HG03457 (cell line): ENCODE results near the gene TRIP13.

Experiments
- ATAC-seq: cut with Tn5 transposase; IDR thresholded peaks from one replicate; pipeline ENCODE4 v1.9.1; 2021; ENCODE audit warnings: moderate number of reproducible peaks; ENCODE audit not compliant: unreplicated experiment

Gene TRIP13

GRCh38 chr5:949815-950560 lies 57.3 kb downstream of the TRIP13 start:
- ATAC-seq = no peak

- ATAC-seq = no peak
These were observed 59.4 kb downstream of the TRIP13 start for GRCh38 chr5:951940-952596.

DNA sequence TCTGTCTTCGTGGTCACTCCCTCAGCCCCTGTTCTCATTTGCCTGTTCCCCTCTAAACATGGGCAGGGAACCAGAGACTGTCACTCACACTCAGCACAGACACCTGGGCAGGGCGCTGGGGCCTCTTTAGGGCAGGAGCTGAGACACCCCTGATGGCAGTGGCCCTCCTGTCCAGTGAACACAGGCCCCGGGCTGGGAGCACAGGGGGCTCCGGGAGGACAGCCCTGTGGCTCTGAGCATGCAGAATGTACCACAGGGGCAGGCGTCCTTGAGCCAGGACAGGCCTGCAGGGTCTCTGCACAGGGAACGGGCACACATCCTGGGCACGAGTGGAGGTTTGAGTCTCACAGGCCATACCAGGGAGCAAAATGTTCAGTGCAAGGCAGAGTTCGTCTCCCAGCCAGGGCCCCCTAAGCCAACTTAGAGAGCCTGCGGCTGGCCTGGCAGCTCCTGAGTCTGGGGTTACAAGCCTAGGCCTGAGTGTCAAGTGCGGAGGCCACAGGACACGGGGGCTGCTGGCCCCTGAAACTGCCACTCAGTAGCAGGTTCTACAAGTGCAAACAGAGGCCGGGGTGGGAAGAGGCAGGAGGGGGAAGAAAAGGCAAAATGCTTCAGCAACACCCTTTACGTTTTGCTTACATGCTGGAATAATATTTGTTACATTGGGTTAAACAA lies 60.0 kb downstream of the TRIP13 start:
- no peak for ATAC-seq

DNA sequence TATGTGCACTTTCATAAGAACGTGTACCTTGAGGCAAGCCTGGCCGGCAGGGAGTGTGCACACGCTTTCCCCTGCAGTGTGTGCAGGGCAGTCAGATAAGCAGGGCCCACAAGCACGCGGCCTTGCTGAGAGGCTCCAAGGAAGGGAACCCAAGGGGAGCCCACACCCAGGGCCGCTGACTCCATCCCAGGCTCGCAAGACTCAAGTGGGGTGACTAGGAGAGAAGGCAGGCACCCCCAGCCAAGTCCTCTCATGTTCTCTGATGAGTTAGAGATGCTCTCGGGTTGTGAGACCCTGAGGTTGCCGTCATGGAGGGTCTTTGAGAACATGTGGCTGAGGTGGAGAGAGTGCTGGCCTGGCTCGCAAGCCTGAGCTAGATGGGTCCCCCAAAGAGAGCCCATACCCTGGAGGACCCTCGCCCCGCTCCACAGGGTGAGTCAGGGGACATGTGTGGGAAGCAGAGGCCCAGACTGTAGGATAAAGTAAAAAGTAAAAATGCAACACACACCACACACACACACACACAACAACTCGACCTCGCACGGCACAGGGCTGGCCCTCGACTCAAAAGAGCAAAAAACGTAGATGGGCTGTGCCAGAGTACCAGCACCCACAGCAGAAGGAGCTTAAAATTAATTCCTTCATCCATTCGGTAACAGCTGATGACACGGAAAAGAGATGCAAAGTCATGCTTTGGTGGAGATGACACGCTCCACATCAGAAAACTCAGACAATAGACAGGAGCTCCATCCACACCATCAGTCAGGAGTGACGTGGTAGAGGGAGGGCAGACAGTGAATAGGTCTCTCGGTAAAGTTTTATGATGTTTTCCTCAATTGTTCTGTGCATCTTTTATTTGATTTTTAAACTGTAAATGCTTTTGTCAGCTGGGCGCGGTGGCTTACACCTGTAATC lies 61.1 kb downstream of the TRIP13 start:
- ATAC-seq = no peak

DNA sequence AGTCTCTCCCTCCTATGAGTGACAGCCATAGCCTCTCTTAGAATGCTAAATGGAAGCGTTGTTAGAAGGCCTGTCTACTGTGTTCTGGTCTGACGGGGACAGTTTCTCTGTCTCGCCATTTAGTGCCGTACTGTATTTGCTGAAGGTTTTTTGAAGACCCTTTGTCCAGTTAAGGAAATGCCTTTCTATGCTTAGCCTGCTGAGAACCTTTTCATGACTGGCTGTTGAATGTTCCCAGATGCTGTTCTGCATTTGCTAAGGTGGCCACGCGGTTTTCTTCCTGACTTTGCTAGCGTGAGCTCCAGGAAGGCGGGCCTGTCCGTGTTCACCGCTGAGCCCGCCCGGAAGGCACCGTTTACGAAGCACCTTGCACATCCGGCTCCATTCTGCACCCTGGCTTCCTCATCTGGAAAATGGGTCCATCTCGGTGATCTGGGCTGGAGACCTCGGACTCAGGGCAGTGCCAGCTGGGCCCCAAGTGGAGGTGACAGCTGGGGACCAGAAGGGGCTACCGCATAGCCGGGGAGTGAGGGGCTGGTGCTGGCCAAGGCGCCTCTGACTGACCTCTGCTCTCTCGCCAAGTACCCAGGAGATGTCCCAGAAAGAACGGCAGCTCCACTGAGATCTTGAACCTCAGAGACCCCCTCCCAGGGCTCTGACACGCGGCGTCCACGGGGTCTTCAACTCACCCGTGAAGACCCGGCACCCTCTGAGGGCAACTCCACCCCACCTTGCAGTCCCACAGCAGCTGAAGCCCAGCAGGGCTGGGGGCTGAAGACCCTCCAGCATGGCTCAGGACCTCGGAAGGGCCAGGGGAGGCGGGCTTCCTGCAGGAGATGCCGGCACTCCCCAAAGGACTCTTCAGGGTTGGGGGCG lies 63.4 kb downstream of the TRIP13 start:
- ATAC-seq = no peak

DNA sequence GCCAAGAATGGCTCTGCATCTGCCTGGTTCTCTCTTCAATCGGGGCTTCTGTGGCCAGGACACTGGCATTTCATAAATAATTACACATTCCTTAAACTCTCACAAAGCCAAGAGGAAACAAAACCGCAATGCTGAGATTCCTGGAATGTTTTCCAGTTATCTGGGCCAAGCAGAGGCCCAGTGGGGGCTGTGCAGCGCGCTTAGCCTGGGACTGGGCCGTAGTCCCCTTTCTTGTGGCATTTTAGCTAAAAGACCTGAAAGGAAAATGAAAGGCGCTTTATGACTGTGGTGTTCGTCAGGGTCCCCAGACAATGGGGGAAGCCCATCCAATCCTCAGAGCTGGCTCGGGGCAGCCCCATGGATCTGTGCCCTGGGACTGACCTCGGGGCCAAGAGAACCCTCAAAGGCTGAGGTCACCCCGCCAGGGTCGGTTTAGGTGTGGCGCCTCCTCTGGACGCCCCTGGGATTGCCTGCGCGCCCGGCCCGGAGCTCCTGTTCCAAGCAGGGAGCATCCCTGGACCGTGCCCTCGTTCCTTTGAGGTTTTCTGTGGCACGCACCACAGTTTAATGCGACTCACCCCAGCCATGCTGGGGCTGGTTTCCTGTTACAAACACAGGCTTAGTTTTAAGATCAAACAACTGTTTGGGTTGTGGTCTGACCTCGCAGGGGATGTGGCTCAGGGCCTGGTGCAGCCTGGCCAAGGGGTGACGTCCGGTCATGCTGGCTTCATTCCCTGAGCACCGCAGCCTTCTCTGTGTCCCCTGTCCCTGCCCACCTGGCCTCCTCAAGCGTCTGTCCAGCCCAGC lies 64.5 kb downstream of the TRIP13 start:
- ATAC-seq = no peak

GRCh38 chr5:957748-958485 lies 65.2 kb downstream of the TRIP13 start:
- no peak for ATAC-seq

GRCh38 chr5:958701-959571 lies 66.3 kb downstream of the TRIP13 start:
- ATAC-seq = no peak

GRCh38 chr5:959581-960531 lies 67.2 kb downstream of the TRIP13 start:
- ATAC-seq = no peak

DNA sequence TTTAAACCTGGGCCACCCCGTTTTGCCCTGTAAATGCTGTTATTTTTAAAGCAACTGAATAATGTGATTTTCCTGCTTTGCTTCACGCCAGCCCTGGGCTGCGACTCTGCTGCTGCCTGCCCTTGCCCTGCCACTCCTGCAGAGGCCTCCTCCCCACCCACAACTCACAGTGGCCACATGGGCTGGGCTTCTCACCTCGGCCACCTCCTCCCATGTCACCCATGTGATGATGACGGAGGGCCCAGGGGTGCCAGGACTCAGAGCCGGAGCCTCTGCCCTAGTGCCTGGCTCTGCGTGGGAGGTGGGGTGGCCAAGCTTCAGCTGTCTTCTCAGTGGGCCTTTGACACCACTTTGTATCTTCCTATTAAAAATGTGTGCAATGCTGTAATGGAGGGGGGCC lies 67.9 kb downstream of the TRIP13 start:
- no peak for ATAC-seq

- no peak for ATAC-seq
These were observed 68.5 kb downstream of the TRIP13 start for GRCh38 chr5:961002-961710.

DNA sequence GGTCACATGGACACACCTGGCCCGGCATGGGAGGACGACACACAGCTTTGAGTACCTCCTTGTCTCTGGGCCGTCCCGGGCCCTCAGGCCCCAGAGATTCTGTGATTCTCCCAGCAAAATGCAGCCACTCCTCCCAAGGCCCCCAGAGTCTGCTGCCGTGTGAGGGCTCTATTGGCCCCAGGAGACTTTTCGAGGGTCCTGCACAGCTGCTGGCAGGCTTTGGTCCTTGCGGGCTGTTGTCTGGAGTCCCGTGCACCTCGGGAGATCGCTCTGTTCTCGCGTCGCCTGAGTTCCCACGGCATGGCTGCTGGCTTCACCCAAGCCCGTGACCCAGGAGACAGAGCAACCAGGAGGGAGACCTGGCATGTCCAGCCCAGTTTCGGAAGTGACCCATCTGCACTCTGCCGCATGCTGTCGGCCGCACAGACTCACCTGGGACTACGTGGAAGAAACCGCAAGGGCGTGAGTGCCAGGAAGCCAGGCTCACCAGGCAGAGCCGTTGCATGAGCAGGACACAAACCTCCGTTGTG lies 69.1 kb downstream of the TRIP13 start:
- no peak for ATAC-seq

GRCh38 chr5:962386-962785 lies 69.7 kb downstream of the TRIP13 start:
- ATAC-seq = no peak

DNA sequence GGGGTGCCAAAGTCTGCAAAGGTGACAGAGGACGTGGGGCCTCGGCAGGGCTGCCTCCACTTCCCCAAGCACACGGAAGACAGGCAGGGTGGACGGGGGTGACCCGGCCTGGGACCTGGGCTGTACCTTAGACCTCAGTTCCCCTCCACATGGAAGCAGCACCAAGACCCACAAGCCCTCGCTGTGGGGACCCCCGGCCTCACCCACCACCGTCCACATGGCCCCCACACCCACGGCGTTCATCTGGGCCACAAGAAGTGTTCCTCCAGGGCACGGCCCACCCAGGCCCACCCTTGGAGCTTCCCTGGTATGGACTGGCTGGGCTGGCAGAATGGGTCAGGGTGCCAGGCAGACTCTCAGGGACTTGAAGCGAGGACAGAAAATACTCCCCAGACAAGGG lies 70.1 kb downstream of the TRIP13 start:
- no peak for ATAC-seq

- ATAC-seq = peak; percentile 9
These were observed 70.6 kb downstream of the TRIP13 start for GRCh38 chr5:963310-963672.
